ENCODE data around the gene SFTPD. TPM values are rescaled to one million over a fixed set of nuclear protein-coding genes. Genes with fewer than 3 reads are reported as not detected.

The SFTPD gene
- total and polyA plus RNA-seq, 4 donors: 0.59 to 2.8 (median 1.8) TPM

- no peaks in the 10 kb centered on the region for H3K9me3 ChIP-seq (ENCODE audit: control insufficient read depth, insufficient read depth, low read length)
- peaks cover 23% of the 10 kb centered on the region for H3K4me1 ChIP-seq (ENCODE audit: control insufficient read depth, insufficient read depth, low read length)
- 1% methylated on average over 17 of the region's 25 CpGs for WGBS (ENCODE audit: insufficient coverage)
- H3K4me3 ChIP-seq (ENCODE audit: low read depth, low read length): peak overlapping the region; percentile 27
- no peak for DNase-seq (ENCODE audit: low read depth in 4 of 6, low spot score in 6 of 6)
- no peaks in the 10 kb centered on the region for H3K36me3 ChIP-seq (ENCODE audit: control insufficient read depth, insufficient read depth, low read length)
- peak overlapping the region; percentile 25 for H3K27ac ChIP-seq (ENCODE audit: low read depth, low read length)
- H3K27me3 ChIP-seq (ENCODE audit: control insufficient read depth, insufficient read depth, low read length): peaks cover 10% of the 10 kb centered on the region
These were observed 33.5 kb upstream of the SFTPD start for GRCh38 chr10:79982362-79982800.

- Histone ChIP-seq H3K4me3 (ENCODE audit: low read depth, low read length) (peak overlapping the region; percentile 53), H3K9me3 (ENCODE audit: control insufficient read depth, insufficient read depth, low read length) (no peaks in the 10 kb centered on the region), H3K27me3 (ENCODE audit: control insufficient read depth, insufficient read depth, low read length) (peaks cover 10% of the 10 kb centered on the region), H3K4me1 (ENCODE audit: control insufficient read depth, insufficient read depth, low read length) (peaks cover 23% of the 10 kb centered on the region), H3K36me3 (ENCODE audit: control insufficient read depth, insufficient read depth, low read length) (no peaks in the 10 kb centered on the region), H3K27ac (ENCODE audit: low read depth, low read length) (peak overlapping the region; percentile 76)
- under 1% methylated on average over 83 of the region's 89 CpGs for WGBS (ENCODE audit: insufficient coverage)
- peak in 5 of 6 donors; percentile 50 to 91 (median 73) for DNase-seq (ENCODE audit: low read depth in 4 of 6, low spot score in 6 of 6)
These were observed 32.8 kb upstream of the SFTPD start for GRCh38 chr10:79981450-79982361.

- no peak overlapping the region for H3K4me3 ChIP-seq (ENCODE audit: low read depth, low read length)
- peak overlapping the region; percentile 76 for H3K27ac ChIP-seq (ENCODE audit: low read depth, low read length)
- 41% methylated on average over 3 of the region's 3 CpGs for WGBS (ENCODE audit: insufficient coverage)
These were observed 31.8 kb upstream of the SFTPD start for GRCh38 chr10:79980711-79981110.

GRCh38 chr10:79979976-79980687, 31.2 kb upstream of the SFTPD start:
- DNase-seq (ENCODE audit: low read depth in 4 of 6, low spot score in 6 of 6): peak in 1 of 6 donors; percentile 36
- WGBS (ENCODE audit: insufficient coverage): no CpG with 5 or more reads among the region's 2 CpGs

More at GRCh38 chr10:79980711-79981110, 31.8 kb upstream of the SFTPD start:
- H3K27me3 ChIP-seq (ENCODE audit: control insufficient read depth, insufficient read depth, low read length): peaks cover 10% of the 10 kb centered on the region
- H3K4me1 ChIP-seq (ENCODE audit: control insufficient read depth, insufficient read depth, low read length): peaks cover 23% of the 10 kb centered on the region
- no peaks in the 10 kb centered on the region for H3K36me3 ChIP-seq (ENCODE audit: control insufficient read depth, insufficient read depth, low read length)
- DNase-seq (ENCODE audit: low read depth in 4 of 6, low spot score in 6 of 6): peak in 1 of 6 donors; percentile 13
- H3K9me3 ChIP-seq (ENCODE audit: control insufficient read depth, insufficient read depth, low read length): no peaks in the 10 kb centered on the region

GRCh38 chr10:79979310-79979975, 30.5 kb upstream of the SFTPD start:
- H3K9me3 ChIP-seq (ENCODE audit: control insufficient read depth, insufficient read depth, low read length): no peaks in the 10 kb centered on the region
- peak in 1 of 6 donors; percentile 17 for DNase-seq (ENCODE audit: low read depth in 4 of 6, low spot score in 6 of 6)
- no CpG with 5 or more reads among the region's 3 CpGs for WGBS (ENCODE audit: insufficient coverage)

More at GRCh38 chr10:79979976-79980687, 31.2 kb upstream of the SFTPD start:
- no peaks in the 10 kb centered on the region for H3K9me3 ChIP-seq (ENCODE audit: control insufficient read depth, insufficient read depth, low read length)
- H3K27me3 ChIP-seq (ENCODE audit: control insufficient read depth, insufficient read depth, low read length): peaks cover 10% of the 10 kb centered on the region
- no peaks in the 10 kb centered on the region for H3K36me3 ChIP-seq (ENCODE audit: control insufficient read depth, insufficient read depth, low read length)
- H3K4me1 ChIP-seq (ENCODE audit: control insufficient read depth, insufficient read depth, low read length): peaks cover 23% of the 10 kb centered on the region
- peak overlapping the region; percentile 53 for H3K27ac ChIP-seq (ENCODE audit: low read depth, low read length)
- H3K4me3 ChIP-seq (ENCODE audit: low read depth, low read length): no peak overlapping the region

GRCh38 chr10:79976999-79977398, 28.1 kb upstream of the SFTPD start:
- DNase-seq (ENCODE audit: low read depth in 4 of 6, low spot score in 6 of 6): no peak
- Histone ChIP-seq H3K36me3 (ENCODE audit: control insufficient read depth, insufficient read depth, low read length) (no peaks in the 10 kb centered on the region), H3K27me3 (ENCODE audit: control insufficient read depth, insufficient read depth, low read length) (no peaks in the 10 kb centered on the region), H3K4me3 (ENCODE audit: low read depth, low read length) (no peak overlapping the region), H3K27ac (ENCODE audit: low read depth, low read length) (no peak overlapping the region), H3K9me3 (ENCODE audit: control insufficient read depth, insufficient read depth, low read length) (no peaks in the 10 kb centered on the region), H3K4me1 (ENCODE audit: control insufficient read depth, insufficient read depth, low read length) (peaks cover 7% of the 10 kb centered on the region)
- WGBS (ENCODE audit: insufficient coverage): 80% methylated on average over 1 of the region's 2 CpGs

More at GRCh38 chr10:79979310-79979975, 30.5 kb upstream of the SFTPD start:
- no peak overlapping the region for H3K4me3 ChIP-seq (ENCODE audit: low read depth, low read length)
- peaks cover 7% of the 10 kb centered on the region for H3K27me3 ChIP-seq (ENCODE audit: control insufficient read depth, insufficient read depth, low read length)
- no peaks in the 10 kb centered on the region for H3K36me3 ChIP-seq (ENCODE audit: control insufficient read depth, insufficient read depth, low read length)
- H3K4me1 ChIP-seq (ENCODE audit: control insufficient read depth, insufficient read depth, low read length): peaks cover 23% of the 10 kb centered on the region
- peak overlapping the region; percentile 53 for H3K27ac ChIP-seq (ENCODE audit: low read depth, low read length)

GRCh38 chr10:79970062-79970461, 21.2 kb upstream of the SFTPD start:
- H3K36me3 ChIP-seq (ENCODE audit: control insufficient read depth, insufficient read depth, low read length): no peaks in the 10 kb centered on the region
- H3K27ac ChIP-seq (ENCODE audit: low read depth, low read length): no peak overlapping the region
- no peak for DNase-seq (ENCODE audit: low read depth in 4 of 6, low spot score in 6 of 6)
- H3K4me1 ChIP-seq (ENCODE audit: control insufficient read depth, insufficient read depth, low read length): no peaks in the 10 kb centered on the region
- H3K9me3 ChIP-seq (ENCODE audit: control insufficient read depth, insufficient read depth, low read length): no peaks in the 10 kb centered on the region
- H3K4me3 ChIP-seq (ENCODE audit: low read depth, low read length): no peak overlapping the region
- no peaks in the 10 kb centered on the region for H3K27me3 ChIP-seq (ENCODE audit: control insufficient read depth, insufficient read depth, low read length)

GRCh38 chr10:79947787-79948424, 999 bp downstream of the SFTPD start:
- H3K4me3 ChIP-seq (ENCODE audit: low read depth, low read length): no peak overlapping the region
- no peaks in the 10 kb centered on the region for H3K36me3 ChIP-seq (ENCODE audit: control insufficient read depth, insufficient read depth, low read length)
- DNase-seq (ENCODE audit: low read depth in 4 of 6, low spot score in 6 of 6): no peak
- WGBS (ENCODE audit: insufficient coverage): 77% methylated on average over 4 of the region's 5 CpGs
- H3K27me3 ChIP-seq (ENCODE audit: control insufficient read depth, insufficient read depth, low read length): no peaks in the 10 kb centered on the region
- H3K9me3 ChIP-seq (ENCODE audit: control insufficient read depth, insufficient read depth, low read length): peaks cover 3% of the 10 kb centered on the region
- no peaks in the 10 kb centered on the region for H3K4me1 ChIP-seq (ENCODE audit: control insufficient read depth, insufficient read depth, low read length)
- H3K27ac ChIP-seq (ENCODE audit: low read depth, low read length): no peak overlapping the region

- no peak for DNase-seq (ENCODE audit: low read depth in 4 of 6, low spot score in 6 of 6)
- no peaks in the 10 kb centered on the region for H3K4me1 ChIP-seq (ENCODE audit: control insufficient read depth, insufficient read depth, low read length)
- H3K4me3 ChIP-seq (ENCODE audit: low read depth, low read length): no peak overlapping the region
- no peaks in the 10 kb centered on the region for H3K27me3 ChIP-seq (ENCODE audit: control insufficient read depth, insufficient read depth, low read length)
- no peak overlapping the region for H3K27ac ChIP-seq (ENCODE audit: low read depth, low read length)
- H3K9me3 ChIP-seq (ENCODE audit: control insufficient read depth, insufficient read depth, low read length): peaks cover 1% of the 10 kb centered on the region
- WGBS (ENCODE audit: insufficient coverage): 68% methylated on average over 2 of the region's 2 CpGs
- H3K36me3 ChIP-seq (ENCODE audit: control insufficient read depth, insufficient read depth, low read length): no peaks in the 10 kb centered on the region
These were observed 1.9 kb downstream of the SFTPD start for GRCh38 chr10:79947083-79947415.

Data from spinal cord (tissue), 10 donors.